ENCODE results near the gene IL15.

DNA sequence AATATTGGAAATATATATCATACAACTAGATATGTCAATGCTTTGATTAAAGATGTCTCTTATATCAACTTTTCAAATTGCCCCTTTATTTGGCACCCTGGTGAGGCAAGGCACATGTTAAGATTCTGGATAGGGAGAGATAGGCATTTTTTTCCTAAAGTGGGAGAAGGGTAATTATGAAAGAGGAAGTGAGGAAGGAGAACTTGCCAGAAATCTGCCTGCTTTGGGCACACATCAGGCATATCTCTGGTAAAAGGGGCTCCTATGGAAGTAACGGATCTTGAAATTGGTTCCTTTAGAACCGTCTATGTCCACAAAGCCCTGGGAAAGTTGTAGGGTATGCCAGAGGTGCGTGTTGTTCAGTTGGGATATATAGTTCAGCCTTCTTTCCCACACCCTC is 5.7 kb downstream of the IL15 start:
- TF ChIP-seq, protein P1, sequence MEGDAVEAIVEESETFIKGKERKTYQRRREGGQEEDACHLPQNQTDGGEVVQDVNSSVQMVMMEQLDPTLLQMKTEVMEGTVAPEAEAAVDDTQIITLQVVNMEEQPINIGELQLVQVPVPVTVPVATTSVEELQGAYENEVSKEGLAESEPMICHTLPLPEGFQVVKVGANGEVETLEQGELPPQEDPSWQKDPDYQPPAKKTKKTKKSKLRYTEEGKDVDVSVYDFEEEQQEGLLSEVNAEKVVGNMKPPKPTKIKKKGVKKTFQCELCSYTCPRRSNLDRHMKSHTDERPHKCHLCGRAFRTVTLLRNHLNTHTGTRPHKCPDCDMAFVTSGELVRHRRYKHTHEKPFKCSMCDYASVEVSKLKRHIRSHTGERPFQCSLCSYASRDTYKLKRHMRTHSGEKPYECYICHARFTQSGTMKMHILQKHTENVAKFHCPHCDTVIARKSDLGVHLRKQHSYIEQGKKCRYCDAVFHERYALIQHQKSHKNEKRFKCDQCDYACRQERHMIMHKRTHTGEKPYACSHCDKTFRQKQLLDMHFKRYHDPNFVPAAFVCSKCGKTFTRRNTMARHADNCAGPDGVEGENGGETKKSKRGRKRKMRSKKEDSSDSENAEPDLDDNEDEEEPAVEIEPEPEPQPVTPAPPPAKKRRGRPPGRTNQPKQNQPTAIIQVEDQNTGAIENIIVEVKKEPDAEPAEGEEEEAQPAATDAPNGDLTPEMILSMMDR (conservative IDR thresholded peaks at IDR 0.05 in 1 of 2, IDR thresholded peaks at IDR 0.05 in 1 of 2; ENCODE audit: low read depth in 1 of 2, low read length in 2 of 2), result no peak
- no peak for TF ChIP-seq EZH2 (IDR thresholded peaks at IDR 0.05; ENCODE audit: low read length, missing control alignments)

Measured in fibroblast of lung (primary cell).